ENCODE measurements around the gene OXCT1.

- TF ChIP-seq CTCF (conservative IDR thresholded peaks at IDR 0.05) (no peak), ZFX (IDR thresholded peaks at IDR 0.05) (no peak)
These were observed 37.8 kb downstream of the OXCT1 start for GRCh38 chr5:41832430-41832829.
